KMS-11 (cell line): Measurements from ENCODE around the gene PTPRT.

Experiments used
- H2AFZ ChIP-seq: fragments of 200-600 bp; sonication (generic); 2 replicates; pipeline ENCODE4 v1.6.1; 2016; ENCODE audit warnings: antibody characterized with exemption, mixed run types, low read depth
- H3K27ac ChIP-seq: fragments of 200-600 bp; sonication (generic); 2 replicates; pipeline ENCODE4 v1.6.1; 2016; ENCODE audit warnings: mild to moderate bottlenecking, mixed run types
- H3K27me3 ChIP-seq: fragments of 200-600 bp; sonication (generic); 2 replicates; pipeline ENCODE4 v1.6.1; 2017; ENCODE audit warnings: mild to moderate bottlenecking, low read depth, mixed run types, moderate library complexity; ENCODE audit not compliant: insufficient read depth
- H3K36me3 ChIP-seq: fragments of 200-600 bp; sonication (generic); 2 replicates; pipeline ENCODE4 v1.6.1; 2017; ENCODE audit warnings: mild to moderate bottlenecking, mixed run types; ENCODE audit not compliant: insufficient read depth
- H3K4me1 ChIP-seq: fragments of 200-600 bp; sonication (generic); 2 replicates; pipeline ENCODE4 v1.6.1; 2016; ENCODE audit warnings: mild to moderate bottlenecking, low read depth, mixed run types; ENCODE audit not compliant: poor library complexity, severe bottlenecking
- H3K4me2 ChIP-seq: fragments of 200-600 bp; sonication (generic); 2 replicates; pipeline ENCODE4 v1.7.0; 2016; ENCODE audit warnings: mild to moderate bottlenecking, mixed run types
- H3K4me3 ChIP-seq: fragments of 200-600 bp; sonication (generic); IDR thresholded peaks from 2 replicates; pipeline ENCODE4 v1.6.1; 2017; ENCODE audit warnings: low read depth, low read length, mixed read lengths; ENCODE audit not compliant: insufficient read depth
- H3K79me2 ChIP-seq: fragments of 200-600 bp; sonication (generic); 2 replicates; pipeline ENCODE4 v1.6.1; 2016; ENCODE audit warnings: low read depth, mixed run types; ENCODE audit not compliant: insufficient read depth
- H3K9ac ChIP-seq: fragments of 200-600 bp; sonication (generic); 2 replicates; pipeline ENCODE4 v1.6.1; 2016; ENCODE audit warnings: mild to moderate bottlenecking, mixed run types
- H4K20me1 ChIP-seq: fragments of 200-600 bp; sonication (generic); 2 replicates; pipeline ENCODE4 v1.6.1; 2016; ENCODE audit warnings: mild to moderate bottlenecking, mixed run types; ENCODE audit not compliant: insufficient read depth
- CTCF ChIP-seq: fragments of 200-600 bp; sonication (generic); conservative IDR thresholded peaks from 2 replicates; pipeline ENCODE4 v1.6.1; 2017; ENCODE audit warnings: low read depth, mild to moderate bottlenecking, antibody characterized with exemption, low read length, moderate library complexity, mixed read lengths

PTPRT gene

GRCh38 chr20:43014206-43014605, 175.5 kb downstream of the PTPRT start:
- Histone ChIP-seq H3K4me3 (no peak overlapping the region), H3K27me3 (no peaks in the 10 kb centered on the region), H3K9ac (no peak overlapping the region), H3K27ac (no peak overlapping the region), H3K4me1 (no peaks in the 10 kb centered on the region), H2AFZ (no peak overlapping the region), H3K36me3 (no peaks in the 10 kb centered on the region), H3K79me2 (no peaks in the 10 kb centered on the region), H4K20me1 (no peaks in the 10 kb centered on the region), H3K4me2 (no peak overlapping the region)
- TF ChIP-seq CTCF: no peak

GRCh38 chr20:43011491-43011890, 178.2 kb downstream of the PTPRT start:
- TF ChIP-seq CTCF: no peak
- Histone ChIP-seq H3K79me2 (no peaks in the 10 kb centered on the region), H3K4me2 (no peak overlapping the region), H3K27me3 (no peaks in the 10 kb centered on the region), H3K4me1 (no peaks in the 10 kb centered on the region), H2AFZ (no peak overlapping the region), H3K4me3 (no peak overlapping the region), H3K36me3 (no peaks in the 10 kb centered on the region), H3K9ac (no peak overlapping the region), H3K27ac (no peak overlapping the region), H4K20me1 (no peaks in the 10 kb centered on the region)

- Histone ChIP-seq H2AFZ (no peak overlapping the region), H3K4me1 (no peaks in the 10 kb centered on the region), H3K27me3 (no peaks in the 10 kb centered on the region), H3K79me2 (no peaks in the 10 kb centered on the region), H3K36me3 (no peaks in the 10 kb centered on the region), H4K20me1 (no peaks in the 10 kb centered on the region), H3K4me3 (no peak overlapping the region), H3K27ac (no peak overlapping the region), H3K4me2 (no peak overlapping the region), H3K9ac (no peak overlapping the region)
- TF ChIP-seq CTCF: no peak
Measured at GRCh38 chr20:43009532-43009931, 180.2 kb downstream of the PTPRT start.

- H3K27ac ChIP-seq: no peak overlapping the region
- no peak overlapping the region for H3K9ac ChIP-seq
- no peak overlapping the region for H3K4me3 ChIP-seq
- no peak overlapping the region for H2AFZ ChIP-seq
- H3K4me1 ChIP-seq: no peaks in the 10 kb centered on the region
- H4K20me1 ChIP-seq: no peaks in the 10 kb centered on the region
- H3K27me3 ChIP-seq: no peaks in the 10 kb centered on the region
- no peaks in the 10 kb centered on the region for H3K36me3 ChIP-seq
- no peaks in the 10 kb centered on the region for H3K79me2 ChIP-seq
- H3K4me2 ChIP-seq: no peak overlapping the region
- no peak for TF ChIP-seq CTCF
Measured at GRCh38 chr20:43007525-43007924, 182.2 kb downstream of the PTPRT start.
